AG04450 (cell line): Measurements from ENCODE around the gene C11orf71. TPM values are rescaled to one million over a fixed set of nuclear protein-coding genes. Genes with fewer than 3 reads are reported as not detected.

ENCODE experiments used
- CTCF ChIA-PET: fragments of 300-600, 350-600 bp; formaldehyde crosslinking; extraction: SDS; loops from one replicate; lab custom pipeline; 2022; ENCODE audit warnings: antibody characterized with exemption, inconsistent platforms; lab: Charles Lee
- POLR2A ChIA-PET: fragments of 350-600 bp; formaldehyde crosslinking; extraction: SDS; loops from one replicate; lab custom pipeline; 2021; ENCODE audit warnings: antibody characterized with exemption, inconsistent platforms; lab: Yijun Ruan, JAX
- DNase-seq: peaks from one replicate; pipeline ENCODE4 v3.0.0-alpha.2; 2011; ENCODE audit warnings: low read depth, low spot score
- H3K27ac ChIP-seq: one replicate; pipeline ENCODE4 v1.5.1; 2012; ENCODE audit warnings: low read depth, low read length, control low read depth
- H3K27me3 ChIP-seq: one replicate; pipeline ENCODE4 v1.6.0; 2012; ENCODE audit warnings: low read length; ENCODE audit not compliant: control insufficient read depth, insufficient read depth
- H3K4me3 ChIP-seq: 2 replicates; pipeline ENCODE4 v1.5.1; 2011; ENCODE audit warnings: mild to moderate bottlenecking, low read depth, low read length, control low read depth
- H3K9me3 ChIP-seq: 2 replicates; pipeline ENCODE4 v1.5.1; 2012; ENCODE audit warnings: low read length; ENCODE audit not compliant: control insufficient read depth, insufficient read depth
- CTCF ChIP-seq: IDR thresholded peaks from 2 replicates; pipeline ENCODE4 v1.5.1; 2011; ENCODE audit warnings: low read depth, low read length, control low read depth, inconsistent platforms
- polyA plus RNA-seq: library from polyadenylated mRNA; depleted of rRNA; stranded (reverse); fragments of >200 nt; gene quantifications from 2 replicates; pipeline ENCODE4 v1.2.3, GENCODE V29; 2011

C11orf71 gene
- polyA plus RNA-seq, 1 experiment, result 4.5 TPM

- ChIA-PET POLR2A (no interaction called here), CTCF (no interaction called here)
- DNase-seq, result no peak
- H3K9me3 ChIP-seq, result no peaks in the 10 kb centered on the region
- TF ChIP-seq CTCF, result no peak
- no peak overlapping the region for H3K27ac ChIP-seq
- H3K4me3 ChIP-seq, result no peak overlapping the region
- no peaks in the 10 kb centered on the region for H3K27me3 ChIP-seq
These were observed 32.6 kb upstream of the C11orf71 start for GRCh38 chr11:114432893-114433292.

GRCh38 chr11:114430290-114430689, 30.0 kb upstream of the C11orf71 start:
- CTCF ChIA-PET, result interaction anchor here (1.0 to 1.2 kb wide), 2 partner anchors 84 to 90 kb away, joined by 3 read pairs; no protein-coding TSS in a partner anchor
- no peaks in the 10 kb centered on the region for H3K27me3 ChIP-seq
- DNase-seq, result no peak
- TF ChIP-seq CTCF, result no peak
- H3K9me3 ChIP-seq, result no peaks in the 10 kb centered on the region
- H3K27ac ChIP-seq, result no peak overlapping the region
- H3K4me3 ChIP-seq, result no peak overlapping the region
- POLR2A ChIA-PET, result no interaction called here

DNA sequence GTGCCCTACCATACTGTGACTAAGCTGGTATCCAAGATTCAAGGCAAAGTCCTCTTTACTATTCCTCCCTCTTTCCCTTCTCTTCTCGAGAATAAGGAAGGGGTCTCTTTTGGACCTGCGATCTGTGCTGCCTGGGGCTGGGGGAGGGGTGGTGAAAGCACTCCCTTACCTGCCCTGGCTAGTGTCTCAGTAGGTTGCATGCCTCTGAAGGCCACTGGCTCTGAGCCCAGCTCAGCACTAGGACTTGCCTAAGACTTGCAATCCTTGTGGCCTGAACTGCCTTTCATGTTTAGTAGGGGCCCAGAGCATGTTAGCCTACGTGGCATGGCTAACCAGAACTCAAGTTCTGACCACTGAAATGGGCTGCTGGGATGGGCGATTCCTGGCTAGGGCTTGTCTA, 26.0 kb upstream of the C11orf71 start:
- Histone ChIP-seq H3K4me3 (no peak overlapping the region), H3K9me3 (no peaks in the 10 kb centered on the region), H3K27ac (no peak overlapping the region), H3K27me3 (no peaks in the 10 kb centered on the region)
- ChIA-PET POLR2A (no interaction called here), CTCF (no interaction called here)
- no peak for DNase-seq
- TF ChIP-seq CTCF, result no peak

DNA sequence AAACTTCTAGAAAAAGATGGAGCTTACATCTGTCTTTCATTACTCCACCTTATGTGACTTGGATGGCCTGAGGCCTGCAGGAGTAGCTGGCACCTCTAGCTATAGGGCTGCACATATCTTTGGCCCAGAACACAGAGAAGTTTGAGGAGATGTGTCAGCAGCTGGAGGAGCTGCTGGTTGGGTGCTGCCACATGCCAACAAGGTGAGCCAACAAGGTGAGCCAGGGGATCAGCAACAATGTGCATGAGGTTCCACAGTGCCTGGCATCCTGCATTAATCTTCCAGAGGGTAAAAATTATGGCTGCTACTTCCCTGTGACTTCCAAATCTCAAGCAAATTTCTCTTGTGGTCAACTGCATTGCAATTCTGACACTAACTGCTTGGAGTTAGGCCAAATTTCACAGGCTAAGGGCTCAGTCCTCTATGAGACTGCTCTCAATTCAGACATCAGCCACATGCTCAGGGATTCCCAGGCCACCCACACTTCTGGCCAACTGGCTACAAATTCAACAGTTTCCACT, 16.2 kb upstream of the C11orf71 start:
- DNase-seq, result no peak
- POLR2A ChIA-PET, result no interaction called here
- TF ChIP-seq CTCF, result no peak
- no peak overlapping the region for H3K27ac ChIP-seq
- H3K9me3 ChIP-seq, result no peaks in the 10 kb centered on the region
- H3K4me3 ChIP-seq, result no peak overlapping the region
- CTCF ChIA-PET, result interaction anchor here (1.5 kb wide), 1 partner anchor 69 kb away, joined by 4 read pairs; no protein-coding TSS in a partner anchor
- H3K27me3 ChIP-seq, result no peaks in the 10 kb centered on the region

DNA sequence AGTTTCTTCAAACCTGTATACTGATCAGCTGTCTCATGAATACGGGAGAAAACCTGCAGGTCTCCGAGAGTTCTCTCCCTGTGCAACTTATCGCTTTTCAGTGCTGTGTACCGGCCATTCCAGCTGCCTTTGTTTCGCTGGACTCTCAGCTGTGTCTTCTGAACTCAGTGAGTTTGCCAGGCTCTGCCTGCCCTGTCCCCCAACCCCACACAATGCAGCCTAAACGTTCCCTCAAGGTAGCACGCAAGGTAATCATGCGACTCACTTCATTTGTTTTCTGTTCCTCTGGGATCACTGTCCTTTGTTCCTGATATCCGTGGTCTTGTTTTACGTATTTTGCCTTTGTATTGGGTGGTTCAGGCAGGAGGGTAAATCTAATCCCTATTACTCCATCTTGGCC, 13.6 kb upstream of the C11orf71 start:
- no peak for DNase-seq
- ChIA-PET CTCF (no interaction called here), POLR2A (no interaction called here)
- Histone ChIP-seq H3K27me3 (no peaks in the 10 kb centered on the region), H3K27ac (no peak overlapping the region), H3K4me3 (no peak overlapping the region), H3K9me3 (no peaks in the 10 kb centered on the region)
- no peak for TF ChIP-seq CTCF
